GM19023 (cell line): ENCODE data around the gene UROS.

ENCODE experiments used
- ATAC-seq: cut with Tn5 transposase; IDR thresholded peaks from one replicate; pipeline ENCODE4 v1.9.1; 2021; ENCODE audit warnings: mild to moderate bottlenecking, moderate library complexity; ENCODE audit not compliant: unreplicated experiment

Gene UROS

GRCh38 chr10:125768219-125768855 lies 54.7 kb downstream of the UROS start:
- no peak for ATAC-seq

GRCh38 chr10:125766511-125766910 lies 56.5 kb downstream of the UROS start:
- ATAC-seq: no peak

GRCh38 chr10:125765835-125766234 lies 57.2 kb downstream of the UROS start:
- no peak for ATAC-seq

GRCh38 chr10:125762692-125763648 lies 60.1 kb downstream of the UROS start:
- ATAC-seq: no peak

- no peak for ATAC-seq
These were observed 61.1 kb downstream of the UROS start for GRCh38 chr10:125761961-125762360.

GRCh38 chr10:125757742-125758141 lies 65.3 kb downstream of the UROS start:
- ATAC-seq: no peak

- ATAC-seq: no peak
These were observed 66.1 kb downstream of the UROS start for GRCh38 chr10:125756853-125757487.

GRCh38 chr10:125756196-125756595 lies 66.9 kb downstream of the UROS start:
- no peak for ATAC-seq

GRCh38 chr10:125747417-125747816 lies 75.6 kb downstream of the UROS start:
- ATAC-seq: no peak

- ATAC-seq: no peak
These were observed 78.1 kb downstream of the UROS start for GRCh38 chr10:125744909-125745308.

- ATAC-seq: no peak
These were observed 80.6 kb downstream of the UROS start for GRCh38 chr10:125742465-125742864.

GRCh38 chr10:125739994-125740679 lies 82.9 kb downstream of the UROS start:
- no peak for ATAC-seq
